Endodermal cell (in vitro differentiated cells): ENCODE data around the gene EFHC1. TPM values are rescaled to one million over a fixed set of nuclear protein-coding genes. Genes with fewer than 3 reads are reported as not detected.

ENCODE experiments used
- DNase-seq: peaks from one replicate; pipeline ENCODE4 v3.0.0-alpha.2; 2017
- H3K27ac ChIP-seq: 2 replicates; pipeline ENCODE4 v1.5.1; 2013; ENCODE audit warnings: mild to moderate bottlenecking, low read depth, low read length, moderate library complexity
- H3K27me3 ChIP-seq: 2 replicates; pipeline ENCODE4 v1.6.1; 2013; ENCODE audit warnings: mild to moderate bottlenecking, low read length, moderate library complexity; ENCODE audit not compliant: insufficient read depth, control insufficient read depth, poor library complexity, severe bottlenecking
- H3K36me3 ChIP-seq: 2 replicates; pipeline ENCODE4 v1.7.0; 2013; ENCODE audit warnings: mild to moderate bottlenecking, low read length, moderate library complexity; ENCODE audit not compliant: control insufficient read depth, insufficient read depth
- H3K4me1 ChIP-seq: one replicate; pipeline ENCODE4 v1.7.0; 2013; ENCODE audit warnings: low read length; ENCODE audit not compliant: control insufficient read depth, insufficient read depth
- H3K4me3 ChIP-seq: 2 replicates; pipeline ENCODE4 v1.5.1; 2013; ENCODE audit warnings: mild to moderate bottlenecking, low read length, moderate library complexity
- H3K9ac ChIP-seq: 2 replicates; pipeline ENCODE4 v1.6.1; 2013; ENCODE audit warnings: mild to moderate bottlenecking, low read length, moderate library complexity; ENCODE audit not compliant: poor library complexity, severe bottlenecking; ENCODE audit errors: extremely low read depth
- H3K9me3 ChIP-seq: 2 replicates; pipeline ENCODE4 v1.6.1; 2013; ENCODE audit warnings: mild to moderate bottlenecking, low read length, moderate library complexity; ENCODE audit not compliant: control insufficient read depth
- H3K27ac Mint-ChIP-seq: 2 replicates; pipeline ENCODE4 v1.8.0; 2020; ENCODE audit warnings: mixed read lengths
- H3K27me3 Mint-ChIP-seq: 2 replicates; pipeline ENCODE4 v1.8.0; 2021; ENCODE audit warnings: mild to moderate bottlenecking, mixed read lengths; ENCODE audit not compliant: insufficient read depth
- H3K36me3 Mint-ChIP-seq: 2 replicates; pipeline ENCODE4 v1.8.0; 2020; ENCODE audit warnings: low read depth, mixed read lengths
- H3K4me1 Mint-ChIP-seq: 2 replicates; pipeline ENCODE4 v1.8.0; 2020; ENCODE audit warnings: mixed read lengths
- H3K4me3 Mint-ChIP-seq: 2 replicates; pipeline ENCODE4 v1.8.0; 2020; ENCODE audit warnings: mild to moderate bottlenecking, moderate library complexity, mixed read lengths
- H3K9me3 Mint-ChIP-seq: 2 replicates; pipeline ENCODE4 v1.8.0; 2020; ENCODE audit warnings: mild to moderate bottlenecking, mixed read lengths
- WGBS, 2 experiments: methylation state at CpG; one replicate each; pipeline versions ENCODE4 v1.1.5 to v1.1.7; 2013; ENCODE audit warnings: missing lambda C conversion rate in 2 of 2, mixed read lengths in 1 of 2; ENCODE audit not compliant: insufficient coverage in 1 of 2, insufficient read length in 1 of 2; 5-methylcytosine and 5-hydroxymethylcytosine counted together
- total RNA-seq, 2 donors: library from RNA; stranded (reverse); fragmentation: NEBNext Ultra II Directional in 1 of 2; extraction: Animal tissue kit (Norgen Biotek cat#: 25700) in 1 of 2; gene quantifications; 2 replicates in 1 of 2; 3 replicates in 1 of 2; pipeline ENCODE4 v1.2.1, GENCODE V29; 2021
- TF ChIP-seq, protein P1 (sequence below): fragments of 200-600 bp; sonication (generic); conservative IDR thresholded peaks from 2 replicates; pipeline ENCODE4 v1.5.0; 2021; ENCODE audit warnings: antibody characterized with exemption, mild to moderate bottlenecking

Gene EFHC1
- total RNA-seq, 2 donors from 2014 or later = 26.4 to 46.4 TPM

DNA sequence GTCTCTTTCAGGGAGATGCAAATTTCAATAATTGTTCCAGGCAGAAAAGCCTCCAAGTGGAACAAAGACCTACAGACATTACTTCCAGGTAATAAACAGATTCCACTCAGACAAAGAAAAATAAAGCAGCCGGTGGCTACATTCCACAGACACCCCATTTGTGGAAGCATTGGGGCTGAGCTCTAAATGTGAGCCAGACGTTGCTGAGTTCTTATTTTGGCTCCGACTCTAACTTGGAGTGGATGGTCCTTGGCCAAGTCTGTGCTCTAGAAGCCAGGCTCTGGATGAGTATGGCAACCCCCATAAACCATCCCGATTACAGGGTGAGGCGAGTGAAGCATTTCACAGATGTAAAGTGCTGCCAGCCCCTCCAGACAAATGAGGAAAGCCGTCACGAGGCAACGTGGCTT lies 150.2 kb downstream of the EFHC1 start:
- H3K27ac ChIP-seq = no peak overlapping the region
- H3K27me3 ChIP-seq = no peaks in the 10 kb centered on the region
- H3K4me1 ChIP-seq = peaks cover 22% of the 10 kb centered on the region
- H3K9ac ChIP-seq = no peak overlapping the region
- no peak for DNase-seq
- Mint-ChIP-seq H3K36me3 (no peaks in the 10 kb centered on the region), H3K9me3 (no peaks in the 10 kb centered on the region), H3K27ac (peak overlapping the region; percentile 55), H3K4me1 (peaks cover 60% of the 10 kb centered on the region), H3K4me3 (no peak overlapping the region), H3K27me3 (no peaks in the 10 kb centered on the region)
- no peak overlapping the region for H3K4me3 ChIP-seq
- TF ChIP-seq, protein P1, sequence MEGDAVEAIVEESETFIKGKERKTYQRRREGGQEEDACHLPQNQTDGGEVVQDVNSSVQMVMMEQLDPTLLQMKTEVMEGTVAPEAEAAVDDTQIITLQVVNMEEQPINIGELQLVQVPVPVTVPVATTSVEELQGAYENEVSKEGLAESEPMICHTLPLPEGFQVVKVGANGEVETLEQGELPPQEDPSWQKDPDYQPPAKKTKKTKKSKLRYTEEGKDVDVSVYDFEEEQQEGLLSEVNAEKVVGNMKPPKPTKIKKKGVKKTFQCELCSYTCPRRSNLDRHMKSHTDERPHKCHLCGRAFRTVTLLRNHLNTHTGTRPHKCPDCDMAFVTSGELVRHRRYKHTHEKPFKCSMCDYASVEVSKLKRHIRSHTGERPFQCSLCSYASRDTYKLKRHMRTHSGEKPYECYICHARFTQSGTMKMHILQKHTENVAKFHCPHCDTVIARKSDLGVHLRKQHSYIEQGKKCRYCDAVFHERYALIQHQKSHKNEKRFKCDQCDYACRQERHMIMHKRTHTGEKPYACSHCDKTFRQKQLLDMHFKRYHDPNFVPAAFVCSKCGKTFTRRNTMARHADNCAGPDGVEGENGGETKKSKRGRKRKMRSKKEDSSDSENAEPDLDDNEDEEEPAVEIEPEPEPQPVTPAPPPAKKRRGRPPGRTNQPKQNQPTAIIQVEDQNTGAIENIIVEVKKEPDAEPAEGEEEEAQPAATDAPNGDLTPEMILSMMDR = no peak
- no peaks in the 10 kb centered on the region for H3K9me3 ChIP-seq
- 76 to 77% methylated on average over 8 of the region's 8 CpGs for WGBS, 2 experiments
- no peaks in the 10 kb centered on the region for H3K36me3 ChIP-seq

DNA sequence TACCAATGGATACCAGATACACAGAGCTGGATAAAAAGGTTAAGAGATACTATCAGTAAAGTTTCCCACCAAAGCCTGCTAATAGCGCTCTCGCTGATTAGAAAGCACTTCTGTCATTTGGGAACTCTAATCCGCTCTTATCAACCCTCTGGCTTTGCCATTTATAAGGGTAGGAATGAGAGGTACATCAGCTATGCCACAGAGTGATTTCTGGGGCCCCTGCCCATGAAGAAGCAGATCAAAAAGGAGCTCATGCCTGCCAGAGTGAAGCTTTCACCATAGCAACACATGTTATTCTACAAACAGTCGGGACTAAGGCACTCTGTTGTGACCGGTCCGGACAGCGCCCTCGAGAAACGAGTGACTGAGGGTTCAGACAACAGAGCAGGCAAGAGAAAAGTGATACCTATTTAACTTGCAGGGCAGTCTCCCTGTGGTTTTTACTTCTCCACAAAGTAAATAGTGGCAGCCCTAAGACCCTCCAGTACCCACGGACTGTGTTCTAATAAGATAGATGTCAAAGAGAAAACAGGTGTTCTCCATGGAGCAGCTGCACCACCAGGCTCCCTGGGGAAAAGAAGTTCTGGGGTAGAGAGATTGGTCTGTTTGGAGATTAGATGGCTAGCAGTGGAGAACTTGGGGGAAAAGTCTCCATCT lies 151.1 kb downstream of the EFHC1 start:
- H3K27ac Mint-ChIP-seq = peak overlapping the region; percentile 41
- peaks cover 69% of the 10 kb centered on the region for H3K4me1 Mint-ChIP-seq
- H3K4me3 Mint-ChIP-seq = no peak overlapping the region
- Histone ChIP-seq H3K4me1 (peaks cover 22% of the 10 kb centered on the region), H3K27ac (peak overlapping the region; percentile 18), H3K9me3 (no peaks in the 10 kb centered on the region), H3K27me3 (no peaks in the 10 kb centered on the region), H3K9ac (peak overlapping the region; percentile 12), H3K4me3 (no peak overlapping the region), H3K36me3 (no peaks in the 10 kb centered on the region)
- DNase-seq = no peak
- H3K9me3 Mint-ChIP-seq = no peaks in the 10 kb centered on the region
- WGBS, 2 experiments = 63 to 79% methylated on average over 9 to 10 of the region's 10 CpGs
- TF ChIP-seq, protein P1 = no peak
- H3K36me3 Mint-ChIP-seq = no peaks in the 10 kb centered on the region
- H3K27me3 Mint-ChIP-seq = no peaks in the 10 kb centered on the region

DNA sequence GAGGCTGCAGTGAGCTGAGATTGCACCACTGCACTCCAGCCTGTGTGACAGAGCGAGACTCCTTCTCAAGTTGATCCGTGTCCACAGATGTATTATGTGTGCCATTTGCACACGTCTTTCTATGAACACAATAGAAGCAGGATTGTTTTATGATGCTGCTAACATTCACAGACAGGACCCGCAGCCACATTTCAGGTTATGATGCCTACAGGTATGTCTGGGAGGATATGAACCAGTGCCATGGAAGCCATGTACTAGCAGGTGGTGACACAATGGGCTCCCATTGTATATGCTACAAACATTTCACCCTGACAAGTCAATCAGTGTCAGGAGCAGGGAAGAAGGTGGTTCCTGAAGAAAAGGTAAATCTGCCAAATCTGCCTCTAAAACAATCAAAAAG lies 152.4 kb downstream of the EFHC1 start:
- no peak overlapping the region for H3K27ac ChIP-seq
- no peak for DNase-seq
- no peaks in the 10 kb centered on the region for H3K9me3 ChIP-seq
- Mint-ChIP-seq H3K27ac (peak overlapping the region; percentile 50), H3K9me3 (no peaks in the 10 kb centered on the region), H3K36me3 (no peaks in the 10 kb centered on the region), H3K27me3 (no peaks in the 10 kb centered on the region), H3K4me3 (no peak overlapping the region), H3K4me1 (peaks cover 66% of the 10 kb centered on the region)
- no peak overlapping the region for H3K9ac ChIP-seq
- WGBS, 2 experiments = 93 to 95% methylated on average over 4 of the region's 4 CpGs
- H3K4me3 ChIP-seq = no peak overlapping the region
- TF ChIP-seq, protein P1 = no peak
- H3K27me3 ChIP-seq = no peaks in the 10 kb centered on the region
- H3K4me1 ChIP-seq = peaks cover 20% of the 10 kb centered on the region
- no peaks in the 10 kb centered on the region for H3K36me3 ChIP-seq
